SW480 (cell line): ENCODE results near the gene TSPAN13.
A peak's percentile ranks its signal among the peaks of the same experiment; 100 is the strongest.
"Not testable (repeated sequence)": the region's sequence is repeated elsewhere in the genome, so short reads cannot be mapped to it uniquely, and the experiment has no call there.

Source experiments
- DNase-seq: peaks from one replicate; pipeline ENCODE4 v3.0.0-alpha.2; 2016; ENCODE audit warnings: low spot score

The TSPAN13 gene

GRCh38 chr7:16740996-16741395, 12.6 kb upstream of the TSPAN13 start:
- DNase-seq, result no peak

- DNase-seq, result no peak
Observed at GRCh38 chr7:16741676-16742075, 11.9 kb upstream of the TSPAN13 start.

- no peak for DNase-seq
Observed at GRCh38 chr7:16742547-16742946, 11.0 kb upstream of the TSPAN13 start.

- no peak for DNase-seq
Observed at GRCh38 chr7:16743236-16743635, 10.3 kb upstream of the TSPAN13 start.

- DNase-seq, result no peak
Observed at GRCh38 chr7:16744518-16745250, 8.9 kb upstream of the TSPAN13 start.

GRCh38 chr7:16745645-16746044, 7.9 kb upstream of the TSPAN13 start:
- no peak for DNase-seq

GRCh38 chr7:16747102-16747501, 6.5 kb upstream of the TSPAN13 start:
- no peak for DNase-seq

GRCh38 chr7:16753932-16754855, 639 bp downstream of the TSPAN13 start:
- peak; percentile 60 for DNase-seq

GRCh38 chr7:16754856-16755317, 1.3 kb downstream of the TSPAN13 start:
- DNase-seq, result no peak

GRCh38 chr7:16755397-16755796, 1.8 kb downstream of the TSPAN13 start:
- no peak for DNase-seq

- no peak for DNase-seq
Observed at GRCh38 chr7:16758036-16758435, 4.5 kb downstream of the TSPAN13 start.

GRCh38 chr7:16758631-16759611, 5.4 kb downstream of the TSPAN13 start:
- no peak for DNase-seq

GRCh38 chr7:16759840-16760239, 6.3 kb downstream of the TSPAN13 start:
- no peak for DNase-seq

GRCh38 chr7:16762177-16762576, 8.6 kb downstream of the TSPAN13 start:
- no peak for DNase-seq

- DNase-seq, result no peak
Observed at GRCh38 chr7:16764942-16765341, 11.4 kb downstream of the TSPAN13 start.

GRCh38 chr7:16765436-16765859, 11.9 kb downstream of the TSPAN13 start:
- DNase-seq, result no peak

- DNase-seq, result not testable (repeated sequence)
Observed at GRCh38 chr7:16769994-16770393, 16.4 kb downstream of the TSPAN13 start.

- no peak for DNase-seq
Observed at GRCh38 chr7:16770657-16771329, 17.2 kb downstream of the TSPAN13 start.

- no peak for DNase-seq
Observed at GRCh38 chr7:16773326-16773725, 19.8 kb downstream of the TSPAN13 start.

GRCh38 chr7:16773884-16774283, 20.3 kb downstream of the TSPAN13 start:
- DNase-seq, result no peak

- no peak for DNase-seq
Observed at GRCh38 chr7:16774294-16774693, 20.7 kb downstream of the TSPAN13 start.
